Lower leg skin (tissue), 3 donors: ENCODE measurements around the gene CLTCL1.

ENCODE experiments used
- POLR2A ChIP-seq, 2 donors: fragments of 450-650 bp; IDR thresholded peaks; one replicate each; pipeline ENCODE4 v1.6.1; 2016 to 2017; ENCODE audit warnings: antibody characterized with exemption in 2 of 2, mild to moderate bottlenecking in 1 of 2, moderate library complexity in 1 of 2
- TF ChIP-seq, protein P1 (sequence below), 3 donors: fragments of 450-650 bp; IDR thresholded peaks; one replicate each; pipeline ENCODE4 v1.5.1; 2016; ENCODE audit warnings: antibody characterized with exemption in 3 of 3, mild to moderate bottlenecking in 3 of 3, moderate library complexity in 2 of 3

- TF ChIP-seq, protein P1, sequence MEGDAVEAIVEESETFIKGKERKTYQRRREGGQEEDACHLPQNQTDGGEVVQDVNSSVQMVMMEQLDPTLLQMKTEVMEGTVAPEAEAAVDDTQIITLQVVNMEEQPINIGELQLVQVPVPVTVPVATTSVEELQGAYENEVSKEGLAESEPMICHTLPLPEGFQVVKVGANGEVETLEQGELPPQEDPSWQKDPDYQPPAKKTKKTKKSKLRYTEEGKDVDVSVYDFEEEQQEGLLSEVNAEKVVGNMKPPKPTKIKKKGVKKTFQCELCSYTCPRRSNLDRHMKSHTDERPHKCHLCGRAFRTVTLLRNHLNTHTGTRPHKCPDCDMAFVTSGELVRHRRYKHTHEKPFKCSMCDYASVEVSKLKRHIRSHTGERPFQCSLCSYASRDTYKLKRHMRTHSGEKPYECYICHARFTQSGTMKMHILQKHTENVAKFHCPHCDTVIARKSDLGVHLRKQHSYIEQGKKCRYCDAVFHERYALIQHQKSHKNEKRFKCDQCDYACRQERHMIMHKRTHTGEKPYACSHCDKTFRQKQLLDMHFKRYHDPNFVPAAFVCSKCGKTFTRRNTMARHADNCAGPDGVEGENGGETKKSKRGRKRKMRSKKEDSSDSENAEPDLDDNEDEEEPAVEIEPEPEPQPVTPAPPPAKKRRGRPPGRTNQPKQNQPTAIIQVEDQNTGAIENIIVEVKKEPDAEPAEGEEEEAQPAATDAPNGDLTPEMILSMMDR (IDR thresholded peaks at IDR 0.05): no peak
- TF ChIP-seq POLR2A (IDR thresholded peaks at IDR 0.05): no peak
Observed at GRCh38 chr22:19216579-19216978, 74.9 kb downstream of the CLTCL1 start.
